HG02981 (cell line): ENCODE measurements around the gene IFI44L.

Experiments used
- ATAC-seq: cut with Tn5 transposase; IDR thresholded peaks from one replicate; pipeline ENCODE4 v1.9.1; 2021; ENCODE audit warnings: mild to moderate bottlenecking, moderate library complexity; ENCODE audit not compliant: unreplicated experiment

Gene IFI44L

GRCh38 chr1:78687315-78687714, 67.1 kb downstream of the IFI44L start:
- ATAC-seq: no peak

DNA sequence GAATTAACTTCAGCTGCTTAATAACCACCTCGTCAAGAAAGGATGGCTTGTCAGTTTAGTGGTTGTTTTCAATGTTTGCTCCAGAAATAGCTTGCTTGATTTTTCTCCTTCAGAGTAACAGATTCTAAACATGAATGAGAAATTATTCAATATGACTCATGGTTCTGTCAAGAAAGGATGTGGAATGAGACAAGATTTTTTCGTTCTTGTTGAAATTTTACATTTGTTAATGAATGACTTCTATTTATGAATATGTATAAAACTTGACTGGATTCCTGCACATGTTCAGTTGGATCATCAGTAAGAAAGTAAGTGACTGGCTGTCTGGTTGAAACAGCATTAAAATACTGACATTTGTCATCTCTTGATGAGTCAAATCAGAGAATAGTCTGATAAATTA, 67.7 kb downstream of the IFI44L start:
- ATAC-seq: no peak

- ATAC-seq: no peak
Observed at GRCh38 chr1:78688697-78689096, 68.4 kb downstream of the IFI44L start.

DNA sequence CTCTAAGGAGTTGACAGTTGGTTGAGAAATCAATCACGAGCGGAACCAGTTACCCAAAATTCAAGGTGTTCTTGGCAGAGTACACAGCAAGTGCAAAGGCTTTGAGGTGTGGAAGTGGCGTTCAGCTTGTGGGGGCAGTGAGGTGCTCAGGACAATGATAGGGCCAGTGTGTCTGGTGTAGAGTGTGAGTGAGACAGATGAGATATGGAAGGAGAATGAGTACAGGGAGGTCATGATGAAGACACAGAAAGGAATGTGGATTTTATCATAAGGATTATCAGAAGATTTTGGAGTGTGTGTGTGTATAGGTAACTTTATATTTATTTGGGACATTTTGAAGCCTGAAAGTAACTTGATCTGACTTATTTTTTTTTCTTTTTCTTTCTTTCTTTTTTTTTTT, 70.3 kb downstream of the IFI44L start:
- no peak for ATAC-seq

DNA sequence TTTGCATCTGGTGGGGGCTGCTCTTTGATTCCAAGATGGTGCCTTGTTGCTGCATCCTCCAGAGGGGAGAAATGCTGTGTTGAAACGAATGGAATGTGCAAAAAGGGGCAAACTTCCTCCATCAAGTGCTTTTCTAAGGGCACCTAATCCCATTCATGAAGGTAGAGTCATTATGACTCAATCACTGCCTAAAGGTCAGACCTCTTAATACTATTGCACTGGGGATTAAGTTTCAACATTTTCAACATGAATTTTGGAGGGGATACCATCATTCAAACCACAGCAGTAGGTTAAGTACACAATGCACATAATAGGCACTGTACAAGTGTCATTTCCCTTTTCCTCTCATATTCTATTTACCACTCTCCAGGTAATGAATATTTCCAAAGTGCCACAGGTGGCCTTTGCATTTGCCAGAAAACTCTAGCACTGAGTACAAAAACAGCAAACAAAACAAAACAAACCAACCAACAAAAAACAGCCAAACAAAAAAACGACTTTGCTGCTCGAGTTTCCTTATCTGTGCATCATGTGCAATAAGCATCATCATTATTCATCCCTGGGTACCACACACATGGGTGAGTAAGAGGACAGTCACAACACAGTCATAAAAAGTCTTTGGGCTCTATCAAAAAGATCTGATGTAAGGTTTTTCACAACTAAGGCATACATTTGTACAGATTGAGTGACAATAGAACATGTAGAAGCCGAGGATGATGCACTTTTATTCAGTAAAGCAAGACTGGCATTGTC, 71.9 kb downstream of the IFI44L start:
- no peak for ATAC-seq
